ENCODE data around the gene GSTA4.

DNA sequence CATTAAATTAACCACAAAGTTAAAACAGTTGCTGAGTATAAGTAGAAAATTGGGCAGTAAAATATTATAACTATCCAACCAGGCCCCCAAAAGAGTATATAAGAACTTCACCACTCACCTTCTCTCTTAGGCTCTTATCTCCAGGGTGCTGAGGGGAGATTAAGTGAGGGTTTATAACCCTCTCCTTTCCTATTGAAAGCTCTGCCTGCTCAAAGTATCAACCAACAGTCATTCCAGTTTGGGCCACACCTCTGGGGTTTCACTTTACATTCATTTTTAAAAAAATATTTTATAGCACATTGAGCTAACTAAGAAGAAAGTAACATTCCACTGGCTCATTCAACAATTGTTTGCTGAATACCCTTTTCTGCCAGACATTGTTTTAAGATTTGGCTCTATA lies 22.1 kb downstream of the GSTA4 start:
- TF ChIP-seq, protein P1, sequence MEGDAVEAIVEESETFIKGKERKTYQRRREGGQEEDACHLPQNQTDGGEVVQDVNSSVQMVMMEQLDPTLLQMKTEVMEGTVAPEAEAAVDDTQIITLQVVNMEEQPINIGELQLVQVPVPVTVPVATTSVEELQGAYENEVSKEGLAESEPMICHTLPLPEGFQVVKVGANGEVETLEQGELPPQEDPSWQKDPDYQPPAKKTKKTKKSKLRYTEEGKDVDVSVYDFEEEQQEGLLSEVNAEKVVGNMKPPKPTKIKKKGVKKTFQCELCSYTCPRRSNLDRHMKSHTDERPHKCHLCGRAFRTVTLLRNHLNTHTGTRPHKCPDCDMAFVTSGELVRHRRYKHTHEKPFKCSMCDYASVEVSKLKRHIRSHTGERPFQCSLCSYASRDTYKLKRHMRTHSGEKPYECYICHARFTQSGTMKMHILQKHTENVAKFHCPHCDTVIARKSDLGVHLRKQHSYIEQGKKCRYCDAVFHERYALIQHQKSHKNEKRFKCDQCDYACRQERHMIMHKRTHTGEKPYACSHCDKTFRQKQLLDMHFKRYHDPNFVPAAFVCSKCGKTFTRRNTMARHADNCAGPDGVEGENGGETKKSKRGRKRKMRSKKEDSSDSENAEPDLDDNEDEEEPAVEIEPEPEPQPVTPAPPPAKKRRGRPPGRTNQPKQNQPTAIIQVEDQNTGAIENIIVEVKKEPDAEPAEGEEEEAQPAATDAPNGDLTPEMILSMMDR (IDR thresholded peaks at IDR 0.05; ENCODE audit: low read depth, low read length, poor library complexity, severe bottlenecking) = no peak
- TF ChIP-seq EZH2phosphoT487 (IDR thresholded peaks at IDR 0.05; ENCODE audit: borderline replicate concordance, low read length) = no peak

All from DOHH2 (cell line).